Measurements from ENCODE around the gene CD55. TPM values are rescaled to one million over a fixed set of nuclear protein-coding genes. Genes with fewer than 3 reads are reported as not detected.

Gene CD55
- 22.3 and 22.9 TPM in 2 replicates for total RNA-seq (2014; rRNA removed; shearing (Covaris generic))

- Histone ChIP-seq H3K9me3 (replicated peaks) (no peaks in the 10 kb centered on the region), H3K36me3 (peaks cover 14% of the 10 kb centered on the region), H3K27me3 (no peaks in the 10 kb centered on the region), H3K4me1 (no peaks in the 10 kb centered on the region), H3K4me3 (peak within 1 kb of the TSS; percentile 84), H3K27ac (peak within 1 kb of the TSS; percentile 73)
- peak; percentile 94 to 96 for DNase-seq
Measured at GRCh38 chr1:207321079-207321789, at the start of gene CD55. Gene CD55, plus strand, starts transcription at chr1:207321678. Its CDS starts 88 bp downstream, at chr1:207321766.

GRCh38 chr1:207274882-207275281, 46.6 kb upstream of the CD55 start:
- Histone ChIP-seq H3K4me1 (no peaks in the 10 kb centered on the region), H3K4me3 (no peak overlapping the region), H3K27ac (no peak overlapping the region), H3K9me3 (replicated peaks) (no peaks in the 10 kb centered on the region), H3K27me3 (no peaks in the 10 kb centered on the region), H3K36me3 (no peaks in the 10 kb centered on the region)
- DNase-seq = no peak

- Histone ChIP-seq H3K27me3 (no peaks in the 10 kb centered on the region), H3K27ac (no peak overlapping the region), H3K4me3 (no peak overlapping the region), H3K4me1 (no peaks in the 10 kb centered on the region), H3K36me3 (no peaks in the 10 kb centered on the region), H3K9me3 (replicated peaks) (no peaks in the 10 kb centered on the region)
- DNase-seq = no peak
Measured at GRCh38 chr1:207276465-207276864, 45.0 kb upstream of the CD55 start.

GRCh38 chr1:207277241-207277640, 44.2 kb upstream of the CD55 start:
- Histone ChIP-seq H3K36me3 (no peaks in the 10 kb centered on the region), H3K4me1 (no peaks in the 10 kb centered on the region), H3K4me3 (no peak overlapping the region), H3K27me3 (no peaks in the 10 kb centered on the region), H3K9me3 (replicated peaks) (no peaks in the 10 kb centered on the region), H3K27ac (no peak overlapping the region)
- DNase-seq = no peak

- H3K36me3 ChIP-seq = no peaks in the 10 kb centered on the region
- H3K27ac ChIP-seq = no peak overlapping the region
- H3K4me1 ChIP-seq = peaks cover 17% of the 10 kb centered on the region
- DNase-seq = no peak
- H3K27me3 ChIP-seq = no peaks in the 10 kb centered on the region
- no peaks in the 10 kb centered on the region for H3K9me3 ChIP-seq (replicated peaks)
- no peak overlapping the region for H3K4me3 ChIP-seq
Measured at GRCh38 chr1:207279652-207280051, 41.8 kb upstream of the CD55 start.

GRCh38 chr1:207280706-207281105, 40.8 kb upstream of the CD55 start:
- H3K27me3 ChIP-seq = no peaks in the 10 kb centered on the region
- H3K27ac ChIP-seq = no peak overlapping the region
- peaks cover 18% of the 10 kb centered on the region for H3K4me1 ChIP-seq
- no peak overlapping the region for H3K4me3 ChIP-seq
- no peak for DNase-seq
- H3K9me3 ChIP-seq (replicated peaks) = no peaks in the 10 kb centered on the region
- H3K36me3 ChIP-seq = no peaks in the 10 kb centered on the region

GRCh38 chr1:207282058-207282457, 39.4 kb upstream of the CD55 start:
- no peaks in the 10 kb centered on the region for H3K27me3 ChIP-seq
- no peak for DNase-seq
- no peak overlapping the region for H3K27ac ChIP-seq
- H3K36me3 ChIP-seq = no peaks in the 10 kb centered on the region
- no peaks in the 10 kb centered on the region for H3K9me3 ChIP-seq (replicated peaks)
- peaks cover 18% of the 10 kb centered on the region for H3K4me1 ChIP-seq
- no peak overlapping the region for H3K4me3 ChIP-seq

GRCh38 chr1:207282496-207283380, 38.7 kb upstream of the CD55 start:
- no peaks in the 10 kb centered on the region for H3K9me3 ChIP-seq (replicated peaks)
- no peak for DNase-seq
- no peak overlapping the region for H3K27ac ChIP-seq
- no peaks in the 10 kb centered on the region for H3K36me3 ChIP-seq
- peaks cover 18% of the 10 kb centered on the region for H3K4me1 ChIP-seq
- H3K27me3 ChIP-seq = no peaks in the 10 kb centered on the region
- no peak overlapping the region for H3K4me3 ChIP-seq

GRCh38 chr1:207283421-207283820, 38.1 kb upstream of the CD55 start:
- Histone ChIP-seq H3K9me3 (replicated peaks) (no peaks in the 10 kb centered on the region), H3K4me1 (peaks cover 18% of the 10 kb centered on the region), H3K36me3 (no peaks in the 10 kb centered on the region), H3K27me3 (no peaks in the 10 kb centered on the region), H3K27ac (no peak overlapping the region), H3K4me3 (no peak overlapping the region)
- DNase-seq = no peak

GRCh38 chr1:207284209-207284897, 37.1 kb upstream of the CD55 start:
- DNase-seq = peak in 1 of 2 experiments; percentile 39
- no peaks in the 10 kb centered on the region for H3K36me3 ChIP-seq
- no peak overlapping the region for H3K27ac ChIP-seq
- H3K4me1 ChIP-seq = peaks cover 18% of the 10 kb centered on the region
- no peak overlapping the region for H3K4me3 ChIP-seq
- H3K9me3 ChIP-seq (replicated peaks) = no peaks in the 10 kb centered on the region
- H3K27me3 ChIP-seq = no peaks in the 10 kb centered on the region

- no peak for DNase-seq
- H3K27ac ChIP-seq = no peak overlapping the region
- H3K4me3 ChIP-seq = no peak overlapping the region
- H3K36me3 ChIP-seq = no peaks in the 10 kb centered on the region
- H3K4me1 ChIP-seq = peaks cover 18% of the 10 kb centered on the region
- no peaks in the 10 kb centered on the region; the same call in 1 of the 2 replicates for H3K9me3 ChIP-seq (replicated peaks)
- H3K27me3 ChIP-seq = no peaks in the 10 kb centered on the region
Measured at GRCh38 chr1:207286786-207287468, 34.6 kb upstream of the CD55 start.

- no peaks in the 10 kb centered on the region for H3K27me3 ChIP-seq
Measured at GRCh38 chr1:207288315-207288714, 33.2 kb upstream of the CD55 start.

GRCh38 chr1:207289756-207290155, 31.7 kb upstream of the CD55 start:
- Histone ChIP-seq H3K27me3 (no peaks in the 10 kb centered on the region), H3K4me1 (no peaks in the 10 kb centered on the region; the same call in none of the 2 replicates), H3K27ac (no peak overlapping the region), H3K4me3 (no peak overlapping the region), H3K9me3 (replicated peaks) (no peaks in the 10 kb centered on the region; the same call in 1 of the 2 replicates), H3K36me3 (no peaks in the 10 kb centered on the region)
- no peak for DNase-seq

More at GRCh38 chr1:207288315-207288714, 33.2 kb upstream of the CD55 start:
- H3K36me3 ChIP-seq = no peaks in the 10 kb centered on the region
- H3K4me1 ChIP-seq = peaks cover 11% of the 10 kb centered on the region
- DNase-seq = no peak
- no peak overlapping the region for H3K27ac ChIP-seq
- H3K9me3 ChIP-seq (replicated peaks) = no peaks in the 10 kb centered on the region; the same call in 1 of the 2 replicates
- no peak overlapping the region for H3K4me3 ChIP-seq

GRCh38 chr1:207291723-207292122, 29.8 kb upstream of the CD55 start:
- no peaks in the 10 kb centered on the region for H3K27me3 ChIP-seq
- H3K4me1 ChIP-seq = no peaks in the 10 kb centered on the region; the same call in 1 of the 2 replicates
- H3K4me3 ChIP-seq = no peak overlapping the region
- H3K27ac ChIP-seq = no peak overlapping the region
- no peaks in the 10 kb centered on the region for H3K36me3 ChIP-seq
- H3K9me3 ChIP-seq (replicated peaks) = no peaks in the 10 kb centered on the region; the same call in 1 of the 2 replicates
- DNase-seq = no peak
